AG04450 (cell line): ENCODE results near the gene TULP4. TPM values are rescaled to one million over a fixed set of nuclear protein-coding genes. Genes with fewer than 3 reads are reported as not detected.

Experiments used
- CTCF ChIA-PET: fragments of 300-600, 350-600 bp; formaldehyde crosslinking; extraction: SDS; loops from one replicate; lab custom pipeline; 2022; ENCODE audit warnings: antibody characterized with exemption, inconsistent platforms; lab: Charles Lee
- POLR2A ChIA-PET: fragments of 350-600 bp; formaldehyde crosslinking; extraction: SDS; loops from one replicate; lab custom pipeline; 2021; ENCODE audit warnings: antibody characterized with exemption, inconsistent platforms; lab: Yijun Ruan, JAX
- DNase-seq: peaks from one replicate; pipeline ENCODE4 v3.0.0-alpha.2; 2011; ENCODE audit warnings: low read depth, low spot score
- H3K27ac ChIP-seq: one replicate; pipeline ENCODE4 v1.5.1; 2012; ENCODE audit warnings: low read depth, low read length, control low read depth
- H3K27me3 ChIP-seq: one replicate; pipeline ENCODE4 v1.6.0; 2012; ENCODE audit warnings: low read length; ENCODE audit not compliant: control insufficient read depth, insufficient read depth
- H3K4me3 ChIP-seq: 2 replicates; pipeline ENCODE4 v1.5.1; 2011; ENCODE audit warnings: mild to moderate bottlenecking, low read depth, low read length, control low read depth
- H3K9me3 ChIP-seq: 2 replicates; pipeline ENCODE4 v1.5.1; 2012; ENCODE audit warnings: low read length; ENCODE audit not compliant: control insufficient read depth, insufficient read depth
- polyA plus RNA-seq: library from polyadenylated mRNA; depleted of rRNA; stranded (reverse); fragments of >200 nt; gene quantifications from 2 replicates; pipeline ENCODE4 v1.2.3, GENCODE V29; 2011
- TF ChIP-seq, protein P1 (sequence below): IDR thresholded peaks from 2 replicates; pipeline ENCODE4 v1.5.1; 2011; ENCODE audit warnings: low read depth, low read length, control low read depth, inconsistent platforms

Gene TULP4
- polyA plus RNA-seq, 1 experiment, result 15.9 TPM

DNA sequence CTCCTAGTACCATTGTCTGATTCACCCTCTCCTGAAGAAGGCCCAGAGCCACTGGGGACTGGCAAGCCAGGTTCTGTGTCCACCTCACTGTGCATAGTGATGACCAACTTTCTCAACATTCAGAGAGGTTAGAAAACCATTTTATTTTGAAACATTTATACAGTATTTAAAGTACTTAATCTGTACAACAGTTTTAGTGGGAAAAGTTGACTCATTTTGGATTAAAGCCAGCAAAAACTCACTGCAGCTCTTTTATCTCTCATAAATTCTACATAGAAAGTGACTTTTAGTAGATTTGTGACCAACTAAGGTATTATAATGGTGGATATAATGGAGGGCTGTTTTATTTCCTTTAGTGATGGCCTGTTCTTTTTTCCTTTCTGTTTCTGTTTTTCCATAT lies 9.7 kb downstream of the TULP4 start:
- POLR2A ChIA-PET, result no interaction called here

DNA sequence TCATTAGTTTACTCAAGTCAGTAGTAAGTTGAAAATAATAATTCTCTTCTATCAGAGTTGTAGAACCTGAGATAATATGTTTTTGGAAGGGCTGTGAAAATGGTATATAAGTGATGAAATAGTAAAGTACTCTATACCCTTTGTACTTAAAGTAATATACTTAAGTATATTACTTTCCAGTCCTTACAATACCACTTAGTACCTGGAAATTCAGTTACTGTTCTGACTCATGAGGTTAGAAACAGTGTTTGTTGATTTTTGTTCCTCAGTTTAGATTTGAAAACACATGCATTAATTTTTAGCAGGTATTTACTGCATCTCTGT lies 10.1 kb downstream of the TULP4 start:
- POLR2A ChIA-PET, result no interaction called here
- TF ChIP-seq, protein P1, sequence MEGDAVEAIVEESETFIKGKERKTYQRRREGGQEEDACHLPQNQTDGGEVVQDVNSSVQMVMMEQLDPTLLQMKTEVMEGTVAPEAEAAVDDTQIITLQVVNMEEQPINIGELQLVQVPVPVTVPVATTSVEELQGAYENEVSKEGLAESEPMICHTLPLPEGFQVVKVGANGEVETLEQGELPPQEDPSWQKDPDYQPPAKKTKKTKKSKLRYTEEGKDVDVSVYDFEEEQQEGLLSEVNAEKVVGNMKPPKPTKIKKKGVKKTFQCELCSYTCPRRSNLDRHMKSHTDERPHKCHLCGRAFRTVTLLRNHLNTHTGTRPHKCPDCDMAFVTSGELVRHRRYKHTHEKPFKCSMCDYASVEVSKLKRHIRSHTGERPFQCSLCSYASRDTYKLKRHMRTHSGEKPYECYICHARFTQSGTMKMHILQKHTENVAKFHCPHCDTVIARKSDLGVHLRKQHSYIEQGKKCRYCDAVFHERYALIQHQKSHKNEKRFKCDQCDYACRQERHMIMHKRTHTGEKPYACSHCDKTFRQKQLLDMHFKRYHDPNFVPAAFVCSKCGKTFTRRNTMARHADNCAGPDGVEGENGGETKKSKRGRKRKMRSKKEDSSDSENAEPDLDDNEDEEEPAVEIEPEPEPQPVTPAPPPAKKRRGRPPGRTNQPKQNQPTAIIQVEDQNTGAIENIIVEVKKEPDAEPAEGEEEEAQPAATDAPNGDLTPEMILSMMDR, result no peak
- Histone ChIP-seq H3K9me3 (no peaks in the 10 kb centered on the region), H3K4me3 (no peak overlapping the region), H3K27ac (no peak overlapping the region), H3K27me3 (no peaks in the 10 kb centered on the region)
- CTCF ChIA-PET, result no interaction called here
- DNase-seq, result no peak

More for the DNA sequence above, 9.7 kb downstream of the TULP4 start:
- Histone ChIP-seq H3K27me3 (no peaks in the 10 kb centered on the region), H3K4me3 (no peak overlapping the region), H3K27ac (no peak overlapping the region), H3K9me3 (no peaks in the 10 kb centered on the region)
- CTCF ChIA-PET, result no interaction called here
- TF ChIP-seq, protein P1, result no peak
- no peak for DNase-seq

DNA sequence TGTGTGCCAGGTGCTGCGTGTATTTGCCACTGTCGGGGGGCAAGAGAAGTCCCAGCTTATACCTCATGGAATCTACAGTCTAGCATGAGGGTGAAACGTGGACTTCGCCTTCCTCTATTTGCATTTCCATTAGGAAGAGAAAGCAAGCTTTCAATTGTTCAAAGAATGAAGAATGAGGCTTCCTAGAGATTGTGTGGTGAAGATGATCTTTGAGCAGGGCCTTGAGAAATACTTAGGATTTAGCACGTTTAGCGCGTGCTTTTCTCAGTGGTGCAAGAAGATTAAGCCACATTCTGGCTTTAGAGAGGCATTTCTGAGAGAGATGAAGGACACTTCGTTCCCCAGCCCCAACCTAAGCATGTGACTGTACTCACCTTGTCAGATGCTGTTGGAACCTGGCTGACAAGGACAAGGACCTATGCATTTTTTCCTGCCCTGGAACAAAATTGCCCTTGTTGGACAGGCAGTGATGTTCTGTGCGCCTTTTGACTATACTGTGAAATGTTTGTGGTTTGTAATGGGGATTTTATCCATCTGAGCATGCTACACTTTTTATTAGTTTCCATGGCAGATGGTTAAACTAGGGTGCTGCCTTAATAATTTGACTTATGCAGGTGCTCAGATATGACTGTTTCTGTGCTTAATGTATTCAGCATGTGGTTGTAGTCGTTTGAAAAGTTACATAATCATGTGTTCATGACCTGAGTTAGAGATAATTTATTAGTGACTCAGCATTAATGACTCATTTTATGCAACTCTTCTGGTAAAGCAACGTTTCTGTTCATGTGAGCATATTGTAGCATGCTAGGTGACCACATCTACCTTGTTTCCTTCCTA lies 10.7 kb downstream of the TULP4 start:
- Histone ChIP-seq H3K4me3 (no peak overlapping the region), H3K27me3 (no peaks in the 10 kb centered on the region), H3K9me3 (no peaks in the 10 kb centered on the region), H3K27ac (no peak overlapping the region)
- POLR2A ChIA-PET, result no interaction called here
- no peak for DNase-seq
- CTCF ChIA-PET, result interaction anchor here (1.3 kb wide), 1 partner anchor 102 kb away, joined by 3 read pairs; no protein-coding TSS in a partner anchor
- TF ChIP-seq, protein P1, result no peak

DNA sequence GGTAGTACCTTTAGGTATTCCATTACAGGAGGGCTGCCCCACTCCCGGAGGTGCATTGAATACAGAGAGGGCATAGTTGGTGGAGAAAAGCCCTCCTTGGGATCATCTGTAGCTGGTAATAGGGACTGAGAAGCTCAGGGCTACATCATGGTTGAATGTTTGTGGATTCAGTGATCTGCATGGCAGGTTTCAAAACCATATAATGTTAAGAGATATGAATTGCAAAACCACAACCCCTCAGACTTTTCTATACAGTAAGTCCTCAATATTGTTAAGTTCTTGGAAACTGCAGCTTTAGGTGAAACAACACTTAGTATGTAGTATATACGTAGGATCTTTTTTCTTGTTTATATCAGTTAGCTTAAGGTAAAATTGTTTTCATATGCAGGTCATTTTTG lies 11.3 kb downstream of the TULP4 start:
- ChIA-PET POLR2A (interaction anchor here (0.6 kb wide), 1 partner anchor 482 kb away, joined by 10 read pairs; no protein-coding TSS in a partner anchor), CTCF (interaction anchor here (1.3 kb wide), 1 partner anchor 102 kb away, joined by 3 read pairs; no protein-coding TSS in a partner anchor)
- no peak overlapping the region for H3K27ac ChIP-seq
- TF ChIP-seq, protein P1, result no peak
- no peaks in the 10 kb centered on the region for H3K9me3 ChIP-seq
- DNase-seq, result no peak
- H3K4me3 ChIP-seq, result no peak overlapping the region
- no peaks in the 10 kb centered on the region for H3K27me3 ChIP-seq

DNA sequence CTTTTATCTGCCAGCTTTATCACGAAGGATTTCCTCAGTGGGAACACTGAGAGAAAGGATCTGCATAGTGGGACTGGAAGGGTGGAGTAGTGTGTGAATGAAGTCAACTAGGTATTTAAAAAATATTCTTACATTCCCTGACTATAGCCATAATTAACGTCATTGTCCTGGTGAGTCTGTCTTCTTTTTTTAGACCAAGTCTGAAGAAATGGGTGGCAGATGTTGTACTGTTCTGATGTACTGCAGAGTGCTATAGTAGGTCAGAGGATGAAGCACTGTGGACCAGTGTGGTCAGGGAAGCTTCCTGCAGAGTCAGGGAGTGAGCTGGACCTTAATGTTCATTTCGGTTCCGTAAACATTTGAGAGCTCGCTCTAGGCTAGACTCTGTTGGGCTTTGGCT lies 11.9 kb downstream of the TULP4 start:
- CTCF ChIA-PET, result interaction anchor here (1.3 kb wide), 1 partner anchor 103 kb away, joined by 3 read pairs; no protein-coding TSS in a partner anchor
- Histone ChIP-seq H3K27me3 (no peaks in the 10 kb centered on the region), H3K4me3 (no peak overlapping the region), H3K9me3 (no peaks in the 10 kb centered on the region), H3K27ac (no peak overlapping the region)
- POLR2A ChIA-PET, result interaction anchor here (0.6 kb wide), 1 partner anchor 481 kb away, joined by 10 read pairs; no protein-coding TSS in a partner anchor
- TF ChIP-seq, protein P1, result no peak
- no peak for DNase-seq
